Kidney glomerular epithelial cell (primary cell): ENCODE data around the gene MED29.
A peak's percentile ranks its signal among the peaks of the same experiment; 100 is the strongest.

Source experiments
- DNase-seq: peaks from one replicate; lab custom pipeline; 2025; lab: John Stamatoyannopoulos, UW

Gene MED29

GRCh38 chr19:39430675-39431593 lies 39.8 kb downstream of the MED29 start:
- peak; percentile 61 for DNase-seq

GRCh38 chr19:39432677-39433025 lies 41.5 kb downstream of the MED29 start:
- no peak for DNase-seq

GRCh38 chr19:39433480-39434079 lies 42.4 kb downstream of the MED29 start:
- no peak for DNase-seq

GRCh38 chr19:39434123-39435076 lies 43.2 kb downstream of the MED29 start:
- no peak for DNase-seq

GRCh38 chr19:39435499-39436349 lies 44.5 kb downstream of the MED29 start, which contains the start of gene RPS16:
Gene RPS16 (minus strand): TSS chr19:39435949. CDS start chr19:39435895, 54 bp downstream.
- peak; percentile 94 for DNase-seq

- no peak for DNase-seq
These were observed 45.2 kb downstream of the MED29 start for GRCh38 chr19:39436350-39436716.

GRCh38 chr19:39438270-39438934 lies 47.2 kb downstream of the MED29 start:
- DNase-seq, result peak; percentile 45

GRCh38 chr19:39444598-39445195 lies 53.5 kb downstream of the MED29 start:
- DNase-seq, result no peak

GRCh38 chr19:39445196-39446111 lies 54.3 kb downstream of the MED29 start, which contains the start of gene SUPT5H:
Gene SUPT5H (plus strand): TSS chr19:39445582. CDS start chr19:39445891, 309 bp downstream.
- DNase-seq, result peak; percentile 95

GRCh38 chr19:39446365-39447084 lies 55.3 kb downstream of the MED29 start:
- no peak for DNase-seq

- no peak for DNase-seq
These were observed 57.1 kb downstream of the MED29 start for GRCh38 chr19:39448271-39448670.

GRCh38 chr19:39449116-39449797 lies 58.1 kb downstream of the MED29 start:
- DNase-seq, result no peak
